ENCODE results near the gene ZRANB1. TPM values are rescaled to one million over a fixed set of nuclear protein-coding genes. Genes with fewer than 3 reads are reported as not detected.
"Not testable (repeated sequence)": the region's sequence is repeated elsewhere in the genome, so short reads cannot be mapped to it uniquely, and the experiment has no call there.

ZRANB1 gene
- total RNA-seq, 3 donors from 2014 or later: 12.4 to 13.3 (median 13.0) TPM

GRCh38 chr10:124914398-124914797 lies 27.5 kb upstream of the ZRANB1 start:
- H3K4me1 Mint-ChIP-seq (ENCODE audit: low read depth): peaks cover 26% of the 10 kb centered on the region
- H3K36me3 Mint-ChIP-seq (ENCODE audit: insufficient read depth); ATAC-seq; H3K27me3 Mint-ChIP-seq (ENCODE audit: low read depth); H3K9me3 Mint-ChIP-seq; H3K4me3 Mint-ChIP-seq; DNase-seq: not testable (repeated sequence)

- no peak for DNase-seq
- Mint-ChIP-seq H3K9me3 (no peaks in the 10 kb centered on the region), H3K4me1 (ENCODE audit: low read depth) (peaks cover 40% of the 10 kb centered on the region), H3K36me3 (ENCODE audit: insufficient read depth) (peaks cover 3% of the 10 kb centered on the region), H3K4me3 (peak overlapping the region; percentile 90), H3K27me3 (ENCODE audit: low read depth) (peaks cover 2% of the 10 kb centered on the region)
- ATAC-seq: peak in 1 of 2 donors; percentile 2
Observed at GRCh38 chr10:124916098-124916584, 25.8 kb upstream of the ZRANB1 start.

- peak overlapping the region; percentile 90 for H3K4me3 Mint-ChIP-seq
Observed at GRCh38 chr10:124916585-124917427, 25.1 kb upstream of the ZRANB1 start.

GRCh38 chr10:124917428-124918190 lies 24.3 kb upstream of the ZRANB1 start:
- DNase-seq (peak; percentile 15), ATAC-seq (no peak)
- Mint-ChIP-seq H3K27me3 (ENCODE audit: low read depth) (no peaks in the 10 kb centered on the region), H3K36me3 (ENCODE audit: insufficient read depth) (peaks cover 3% of the 10 kb centered on the region), H3K4me1 (ENCODE audit: low read depth) (peaks cover 41% of the 10 kb centered on the region), H3K4me3 (peak overlapping the region; percentile 92), H3K9me3 (no peaks in the 10 kb centered on the region)

More at GRCh38 chr10:124916585-124917427, 25.1 kb upstream of the ZRANB1 start:
- Mint-ChIP-seq H3K4me1 (ENCODE audit: low read depth) (peaks cover 42% of the 10 kb centered on the region), H3K27me3 (ENCODE audit: low read depth) (no peaks in the 10 kb centered on the region), H3K36me3 (ENCODE audit: insufficient read depth) (peaks cover 3% of the 10 kb centered on the region), H3K9me3 (no peaks in the 10 kb centered on the region)
- ATAC-seq (peak; percentile 94 to 95), DNase-seq (peak; percentile 96)

GRCh38 chr10:124918191-124918830 lies 23.6 kb upstream of the ZRANB1 start:
- Mint-ChIP-seq H3K36me3 (ENCODE audit: insufficient read depth) (peaks cover 3% of the 10 kb centered on the region), H3K9me3 (no peaks in the 10 kb centered on the region), H3K4me3 (peak overlapping the region; percentile 92), H3K4me1 (ENCODE audit: low read depth) (peaks cover 41% of the 10 kb centered on the region), H3K27me3 (ENCODE audit: low read depth) (no peaks in the 10 kb centered on the region)
- ATAC-seq: no peak
- no peak for DNase-seq

GRCh38 chr10:124918906-124919305 lies 23.0 kb upstream of the ZRANB1 start:
- peak overlapping the region; percentile 92 for H3K4me3 Mint-ChIP-seq
- peaks cover 41% of the 10 kb centered on the region for H3K4me1 Mint-ChIP-seq (ENCODE audit: low read depth)
- no peak for DNase-seq
- peaks cover 3% of the 10 kb centered on the region for H3K36me3 Mint-ChIP-seq (ENCODE audit: insufficient read depth)
- H3K9me3 Mint-ChIP-seq: no peaks in the 10 kb centered on the region
- no peaks in the 10 kb centered on the region for H3K27me3 Mint-ChIP-seq (ENCODE audit: low read depth)
- no peak for ATAC-seq

- H3K36me3 Mint-ChIP-seq (ENCODE audit: insufficient read depth): peaks cover 4% of the 10 kb centered on the region
- H3K4me1 Mint-ChIP-seq (ENCODE audit: low read depth): peaks cover 50% of the 10 kb centered on the region
- no peaks in the 10 kb centered on the region for H3K27me3 Mint-ChIP-seq (ENCODE audit: low read depth)
- DNase-seq (no peak), ATAC-seq (no peak)
- H3K9me3 Mint-ChIP-seq: no peaks in the 10 kb centered on the region
- no peak overlapping the region for H3K4me3 Mint-ChIP-seq
Observed at GRCh38 chr10:124921261-124921660, 20.7 kb upstream of the ZRANB1 start.

- Mint-ChIP-seq H3K36me3 (ENCODE audit: insufficient read depth) (peaks cover 15% of the 10 kb centered on the region), H3K4me1 (ENCODE audit: low read depth) (peaks cover 45% of the 10 kb centered on the region), H3K27me3 (ENCODE audit: low read depth) (no peaks in the 10 kb centered on the region), H3K9me3 (no peaks in the 10 kb centered on the region), H3K4me3 (no peak overlapping the region)
- DNase-seq (no peak), ATAC-seq (no peak)
Observed at GRCh38 chr10:124923684-124924083, 18.2 kb upstream of the ZRANB1 start.

- Mint-ChIP-seq H3K9me3 (no peaks in the 10 kb centered on the region), H3K36me3 (ENCODE audit: insufficient read depth) (peaks cover 17% of the 10 kb centered on the region), H3K27me3 (ENCODE audit: low read depth) (no peaks in the 10 kb centered on the region), H3K4me3 (no peak overlapping the region), H3K4me1 (ENCODE audit: low read depth) (peaks cover 26% of the 10 kb centered on the region)
- DNase-seq (no peak), ATAC-seq (no peak)
Observed at GRCh38 chr10:124926548-124926947, 15.4 kb upstream of the ZRANB1 start.

- Mint-ChIP-seq H3K9me3 (peaks cover 5% of the 10 kb centered on the region), H3K4me1 (ENCODE audit: low read depth) (peaks cover 29% of the 10 kb centered on the region), H3K27me3 (ENCODE audit: low read depth) (no peaks in the 10 kb centered on the region), H3K36me3 (ENCODE audit: insufficient read depth) (peaks cover 23% of the 10 kb centered on the region), H3K4me3 (no peak overlapping the region)
- no peak for ATAC-seq
- no peak for DNase-seq
Observed at GRCh38 chr10:124928087-124928486, 13.8 kb upstream of the ZRANB1 start.

GRCh38 chr10:124928545-124928944 lies 13.4 kb upstream of the ZRANB1 start:
- H3K4me3 Mint-ChIP-seq: no peak overlapping the region
- H3K27me3 Mint-ChIP-seq (ENCODE audit: low read depth): no peaks in the 10 kb centered on the region
- peaks cover 5% of the 10 kb centered on the region for H3K9me3 Mint-ChIP-seq
- no peak for ATAC-seq
- no peak for DNase-seq
- H3K4me1 Mint-ChIP-seq (ENCODE audit: low read depth): peaks cover 31% of the 10 kb centered on the region
- H3K36me3 Mint-ChIP-seq (ENCODE audit: insufficient read depth): peaks cover 25% of the 10 kb centered on the region

GRCh38 chr10:124935946-124936345 lies 6.0 kb upstream of the ZRANB1 start:
- H3K36me3 Mint-ChIP-seq (ENCODE audit: insufficient read depth): peaks cover 19% of the 10 kb centered on the region
- no peak for DNase-seq
- peaks cover 5% of the 10 kb centered on the region for H3K9me3 Mint-ChIP-seq
- no peaks in the 10 kb centered on the region for H3K27me3 Mint-ChIP-seq (ENCODE audit: low read depth)
- H3K4me1 Mint-ChIP-seq (ENCODE audit: low read depth): peaks cover 51% of the 10 kb centered on the region
- peak; percentile 85 to 90 for ATAC-seq
- H3K4me3 Mint-ChIP-seq: no peak overlapping the region

GRCh38 chr10:124936813-124937212 lies 5.1 kb upstream of the ZRANB1 start:
- ATAC-seq: no peak
- Mint-ChIP-seq H3K9me3 (peaks cover 2% of the 10 kb centered on the region), H3K4me3 (no peak overlapping the region), H3K36me3 (ENCODE audit: insufficient read depth) (peaks cover 16% of the 10 kb centered on the region), H3K27me3 (ENCODE audit: low read depth) (no peaks in the 10 kb centered on the region), H3K4me1 (ENCODE audit: low read depth) (peaks cover 56% of the 10 kb centered on the region)
- DNase-seq: no peak

GRCh38 chr10:124939290-124939689 lies 2.6 kb upstream of the ZRANB1 start:
- Mint-ChIP-seq H3K4me1 (ENCODE audit: low read depth) (peaks cover 66% of the 10 kb centered on the region), H3K36me3 (ENCODE audit: insufficient read depth) (peaks cover 21% of the 10 kb centered on the region), H3K4me3 (no peak overlapping the region), H3K9me3 (no peaks in the 10 kb centered on the region), H3K27me3 (ENCODE audit: low read depth) (no peaks in the 10 kb centered on the region)
- ATAC-seq (no peak), DNase-seq (no peak)

All from activated T-cell treated with anti-CD3 and anti-CD28 coated beads, Interleukin-2, amount 50 U/mL, for 4 hours (primary cell).